Measurements from ENCODE around the gene KLRK1. TPM values are rescaled to one million over a fixed set of nuclear protein-coding genes. Genes with fewer than 3 reads are reported as not detected.
A peak's percentile ranks its signal among the peaks of the same experiment; 100 is the strongest.

The KLRK1 gene
- polyA plus RNA-seq, 4 donors = 3.3 to 5.9 (median 3.4) TPM; not detected in 1

DNA sequence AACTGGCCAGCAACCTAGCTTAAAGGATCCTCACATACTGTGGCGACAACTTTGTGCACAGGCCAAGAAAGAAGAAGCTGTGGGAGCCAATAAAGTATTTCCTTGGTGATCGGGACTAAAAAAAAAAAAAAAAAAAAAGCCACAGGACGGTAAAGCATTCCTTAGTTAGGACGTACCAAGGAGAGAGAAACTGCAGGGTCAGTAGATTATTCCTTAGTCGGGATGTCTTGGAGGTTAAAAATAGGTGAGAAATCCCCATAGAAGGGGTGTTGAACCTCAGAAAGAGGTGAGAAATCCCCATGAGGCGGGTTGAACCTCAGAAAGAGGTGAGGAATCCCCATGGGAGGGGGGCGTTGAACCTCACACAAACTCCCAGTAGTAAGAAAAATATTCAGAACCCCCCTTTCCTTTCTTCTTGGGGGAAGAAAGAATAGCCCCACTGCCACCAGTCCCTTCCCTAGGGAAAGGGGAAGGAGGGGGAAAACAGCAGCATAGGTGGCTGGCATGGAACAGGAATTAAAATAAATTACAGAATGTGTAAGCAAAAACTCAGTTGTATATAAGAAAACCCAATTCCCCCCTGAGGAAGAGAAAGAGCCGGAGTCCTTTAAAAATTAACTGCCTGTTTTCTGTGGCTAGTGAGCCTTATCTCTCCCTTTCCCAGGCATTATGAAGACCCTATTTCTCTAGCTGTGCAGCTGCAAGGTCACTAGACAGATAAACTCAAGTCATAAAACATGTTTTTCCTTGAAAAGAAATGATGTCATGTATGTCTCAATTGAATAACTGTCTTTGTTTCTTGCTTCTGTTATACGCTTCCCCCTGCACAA is 26.8 kb downstream of the KLRK1 start:
- peak overlapping the region in 1 of 3 donors; percentile 53 for H3K4me3 ChIP-seq (ENCODE audit: low read depth in 1 of 3, low read length in 3 of 3)

DNA sequence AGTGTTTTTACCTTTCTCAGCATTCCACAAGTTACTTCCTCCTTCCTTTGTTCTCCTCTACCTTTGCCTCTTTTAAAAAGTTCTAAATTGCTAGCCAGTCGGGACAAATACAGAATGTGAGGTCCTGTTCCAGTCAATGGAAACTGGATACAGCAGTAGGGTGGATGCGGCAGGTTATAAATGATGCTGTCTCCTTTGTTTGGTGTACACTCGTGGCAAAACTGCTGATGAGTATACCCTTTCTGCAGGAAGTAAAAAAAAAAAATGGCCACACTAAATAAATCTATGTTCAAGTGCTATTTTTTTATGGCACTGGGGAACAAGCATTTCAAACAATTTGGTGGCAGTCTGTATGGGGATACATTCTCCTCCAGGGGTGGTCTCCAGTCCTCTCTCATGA is 27.5 kb downstream of the KLRK1 start:
- Histone ChIP-seq H3K4me3 (ENCODE audit: low read depth in 1 of 3, low read length in 3 of 3) (no peak overlapping the region), H3K4me1 (ENCODE audit: control insufficient read depth in 3 of 3, insufficient read depth in 2 of 3, low read depth in 1 of 3, low read length in 2 of 3) (peaks cover 0 to 36% (median 2%) of the 10 kb centered on the region in 3 donors), H3K9me3 (ENCODE audit: control insufficient read depth in 2 of 2, insufficient read depth in 1 of 2, low read depth in 1 of 2, low read length in 1 of 2) (peaks cover 0 to 5% of the 10 kb centered on the region in 2 donors), H3K36me3 (ENCODE audit: control insufficient read depth in 3 of 3, insufficient read depth in 2 of 3, low read depth in 1 of 3, low read length in 3 of 3) (no peaks in the 10 kb centered on the region), H3K27me3 (ENCODE audit: control insufficient read depth in 3 of 3, insufficient read depth in 3 of 3, low read length in 3 of 3) (no peaks in the 10 kb centered on the region), H3K27ac (ENCODE audit: low read depth in 1 of 3, low read length in 2 of 3) (peak overlapping the region in 2 of 3 donors; percentile 32 to 69)
- WGBS, 3 donors = 25 to 45% (median 40%) methylated on average over 3 of the region's 3 CpGs
- FAIRE-seq = no peak
- peak in 1 of 2 donors; percentile 35 for DNase-seq

More for the DNA sequence above, 26.8 kb downstream of the KLRK1 start:
- peaks cover 0 to 1% (median 0%) of the 10 kb centered on the region in 3 donors for H3K36me3 ChIP-seq (ENCODE audit: control insufficient read depth in 3 of 3, insufficient read depth in 2 of 3, low read depth in 1 of 3, low read length in 3 of 3)
- peaks cover 0 to 4% of the 10 kb centered on the region in 2 donors for H3K9me3 ChIP-seq (ENCODE audit: control insufficient read depth in 2 of 2, insufficient read depth in 1 of 2, low read depth in 1 of 2, low read length in 1 of 2)
- peak overlapping the region in 2 of 3 donors; percentile 69 to 95 for H3K27ac ChIP-seq (ENCODE audit: low read depth in 1 of 3, low read length in 2 of 3)
- WGBS, 3 donors = 20 to 39% (median 25%) methylated on average over 9 of the region's 9 CpGs
- peaks cover 0 to 36% (median 2%) of the 10 kb centered on the region in 3 donors for H3K4me1 ChIP-seq (ENCODE audit: control insufficient read depth in 3 of 3, insufficient read depth in 2 of 3, low read depth in 1 of 3, low read length in 2 of 3)
- H3K27me3 ChIP-seq (ENCODE audit: control insufficient read depth in 3 of 3, insufficient read depth in 3 of 3, low read length in 3 of 3) = no peaks in the 10 kb centered on the region
- FAIRE-seq (no peak), DNase-seq (peak; percentile 23 to 54)

GRCh38 chr12:10361622-10362021 is 28.2 kb downstream of the KLRK1 start:
- H3K27ac ChIP-seq (ENCODE audit: low read depth in 1 of 3, low read length in 2 of 3) = peak overlapping the region in 1 of 3 donors; percentile 24
- FAIRE-seq (no peak), DNase-seq (peak in 1 of 2 donors; percentile 25)
- H3K4me1 ChIP-seq (ENCODE audit: control insufficient read depth in 3 of 3, insufficient read depth in 2 of 3, low read depth in 1 of 3, low read length in 2 of 3) = peaks cover 0 to 30% (median 2%) of the 10 kb centered on the region in 3 donors
- H3K4me3 ChIP-seq (ENCODE audit: low read depth in 1 of 3, low read length in 3 of 3) = no peak overlapping the region
- peaks cover 0 to 5% of the 10 kb centered on the region in 2 donors for H3K9me3 ChIP-seq (ENCODE audit: control insufficient read depth in 2 of 2, insufficient read depth in 1 of 2, low read depth in 1 of 2, low read length in 1 of 2)
- no peaks in the 10 kb centered on the region for H3K36me3 ChIP-seq (ENCODE audit: control insufficient read depth in 3 of 3, insufficient read depth in 2 of 3, low read depth in 1 of 3, low read length in 3 of 3)
- H3K27me3 ChIP-seq (ENCODE audit: control insufficient read depth in 3 of 3, insufficient read depth in 3 of 3, low read length in 3 of 3) = no peaks in the 10 kb centered on the region
- 75 to 82% (median 78%) methylated on average over 4 of the region's 4 CpGs for WGBS, 3 donors

DNA sequence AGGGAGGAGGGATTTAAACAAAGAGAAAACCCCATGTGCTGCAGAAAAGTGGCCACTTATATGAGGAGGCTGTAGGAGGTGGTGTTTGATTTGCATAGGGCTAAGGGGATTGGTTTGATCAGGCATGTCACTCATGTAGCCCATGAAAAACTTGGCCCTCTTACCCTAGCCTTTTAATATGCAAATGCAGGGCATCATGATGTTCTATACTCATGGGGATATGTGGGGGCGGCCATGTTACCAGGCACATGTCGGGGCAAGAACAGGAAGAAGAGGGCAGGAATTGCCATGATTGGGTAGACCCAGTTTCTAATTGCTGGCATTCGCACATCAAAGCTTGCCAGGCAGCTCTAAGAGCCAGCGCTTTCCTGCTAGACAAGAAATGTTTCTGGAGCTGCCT is 28.8 kb downstream of the KLRK1 start:
- DNase-seq (no peak), FAIRE-seq (no peak)
- Histone ChIP-seq H3K9me3 (ENCODE audit: control insufficient read depth in 2 of 2, insufficient read depth in 1 of 2, low read depth in 1 of 2, low read length in 1 of 2) (peaks cover 0 to 5% of the 10 kb centered on the region in 2 donors), H3K27me3 (ENCODE audit: control insufficient read depth in 3 of 3, insufficient read depth in 3 of 3, low read length in 3 of 3) (no peaks in the 10 kb centered on the region), H3K4me1 (ENCODE audit: control insufficient read depth in 3 of 3, insufficient read depth in 2 of 3, low read depth in 1 of 3, low read length in 2 of 3) (peaks cover 0 to 25% (median under 1%) of the 10 kb centered on the region in 3 donors), H3K4me3 (ENCODE audit: low read depth in 1 of 3, low read length in 3 of 3) (no peak overlapping the region), H3K36me3 (ENCODE audit: control insufficient read depth in 3 of 3, insufficient read depth in 2 of 3, low read depth in 1 of 3, low read length in 3 of 3) (no peaks in the 10 kb centered on the region), H3K27ac (ENCODE audit: low read depth in 1 of 3, low read length in 2 of 3) (no peak overlapping the region)
- WGBS, 3 donors = 91 to 95% (median 93%) methylated on average over 4 of the region's 4 CpGs

DNA sequence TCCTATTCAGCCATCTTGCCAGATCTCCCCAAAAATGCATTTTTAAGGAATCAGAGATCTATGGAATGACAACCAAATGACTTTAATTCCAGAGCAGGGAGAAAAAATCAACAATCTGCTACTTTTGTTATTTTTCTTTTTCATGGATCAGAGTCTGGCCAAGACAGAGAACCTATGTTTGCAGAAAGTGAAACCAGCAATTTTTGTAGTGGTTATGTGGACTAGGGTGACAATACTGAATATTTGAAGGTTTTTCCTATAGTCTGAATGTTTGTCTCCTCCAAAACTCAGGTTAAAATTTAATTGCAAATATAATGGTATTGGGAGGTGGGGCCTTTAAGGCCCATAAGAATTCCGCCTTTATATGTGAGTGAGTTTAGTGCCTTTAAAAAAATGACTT is 30.9 kb downstream of the KLRK1 start:
- WGBS, 3 donors = 53 to 93% (median 92%) methylated on average over 1 of the region's 1 CpG

DNA sequence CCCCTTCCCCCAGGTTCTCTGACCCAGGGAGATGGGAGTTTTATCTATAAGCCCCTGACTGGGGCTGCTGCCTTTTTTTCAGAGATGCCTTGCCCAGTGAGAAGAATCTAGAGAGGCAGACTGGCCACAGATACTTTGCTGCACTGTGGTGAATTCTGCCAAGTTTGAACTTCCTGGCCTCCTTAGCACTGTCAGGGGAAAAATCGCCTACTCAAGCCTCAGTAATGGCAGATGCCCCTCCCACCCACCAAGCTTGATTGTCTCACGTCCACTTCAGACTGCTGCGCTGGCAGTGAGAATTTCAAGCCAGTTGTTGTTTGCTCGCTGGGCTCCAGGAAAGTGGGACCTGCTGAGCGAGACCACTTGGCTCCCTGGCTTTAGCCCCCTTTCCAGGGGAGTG is 31.7 kb downstream of the KLRK1 start:
- Histone ChIP-seq H3K9me3 (ENCODE audit: control insufficient read depth in 2 of 2, insufficient read depth in 1 of 2, low read depth in 1 of 2, low read length in 1 of 2) (peaks cover 0 to 5% of the 10 kb centered on the region in 2 donors), H3K27me3 (ENCODE audit: control insufficient read depth in 3 of 3, insufficient read depth in 3 of 3, low read length in 3 of 3) (no peaks in the 10 kb centered on the region), H3K27ac (ENCODE audit: low read depth in 1 of 3, low read length in 2 of 3) (no peak overlapping the region), H3K36me3 (ENCODE audit: control insufficient read depth in 3 of 3, insufficient read depth in 2 of 3, low read depth in 1 of 3, low read length in 3 of 3) (no peaks in the 10 kb centered on the region), H3K4me3 (ENCODE audit: low read depth in 1 of 3, low read length in 3 of 3) (no peak overlapping the region), H3K4me1 (ENCODE audit: control insufficient read depth in 3 of 3, insufficient read depth in 2 of 3, low read depth in 1 of 3, low read length in 2 of 3) (peaks cover 0 to 9% (median 0%) of the 10 kb centered on the region in 3 donors)
- DNase-seq (no peak), FAIRE-seq (no peak)
- WGBS, 3 donors = 82 to 85% (median 85%) methylated on average over 5 of the region's 5 CpGs

More for the DNA sequence above, 30.9 kb downstream of the KLRK1 start:
- Histone ChIP-seq H3K36me3 (ENCODE audit: control insufficient read depth in 3 of 3, insufficient read depth in 2 of 3, low read depth in 1 of 3, low read length in 3 of 3) (no peaks in the 10 kb centered on the region), H3K4me1 (ENCODE audit: control insufficient read depth in 3 of 3, insufficient read depth in 2 of 3, low read depth in 1 of 3, low read length in 2 of 3) (peaks cover 0 to 17% (median 0%) of the 10 kb centered on the region in 3 donors), H3K27me3 (ENCODE audit: control insufficient read depth in 3 of 3, insufficient read depth in 3 of 3, low read length in 3 of 3) (no peaks in the 10 kb centered on the region), H3K4me3 (ENCODE audit: low read depth in 1 of 3, low read length in 3 of 3) (no peak overlapping the region), H3K27ac (ENCODE audit: low read depth in 1 of 3, low read length in 2 of 3) (no peak overlapping the region), H3K9me3 (ENCODE audit: control insufficient read depth in 2 of 2, insufficient read depth in 1 of 2, low read depth in 1 of 2, low read length in 1 of 2) (peaks cover 0 to 5% of the 10 kb centered on the region in 2 donors)
- DNase-seq (no peak), FAIRE-seq (no peak)

DNA sequence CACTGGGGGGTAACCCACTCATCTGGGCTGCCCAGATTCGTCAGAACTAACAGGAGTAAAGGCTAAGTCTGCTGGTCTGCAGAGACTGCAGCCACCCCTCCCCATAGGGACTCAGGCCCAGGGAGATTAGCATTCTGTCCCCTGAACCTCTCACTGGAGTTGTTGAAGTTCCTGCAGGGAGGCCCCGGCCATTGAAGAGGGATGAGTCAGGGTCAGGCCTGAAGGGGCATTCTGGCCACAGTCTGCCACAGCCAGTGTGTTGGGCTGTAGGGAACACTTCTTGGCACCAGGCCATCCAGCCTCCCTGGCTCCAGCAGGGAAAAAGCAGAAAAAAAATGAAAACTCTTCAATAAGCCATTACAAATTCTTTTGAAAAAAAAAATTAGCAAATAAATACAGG is 35.3 kb downstream of the KLRK1 start:
- Histone ChIP-seq H3K4me3 (ENCODE audit: low read depth in 1 of 3, low read length in 3 of 3) (no peak overlapping the region), H3K27ac (ENCODE audit: low read depth in 1 of 3, low read length in 2 of 3) (no peak overlapping the region), H3K36me3 (ENCODE audit: control insufficient read depth in 3 of 3, insufficient read depth in 2 of 3, low read depth in 1 of 3, low read length in 3 of 3) (no peaks in the 10 kb centered on the region), H3K4me1 (ENCODE audit: control insufficient read depth in 3 of 3, insufficient read depth in 2 of 3, low read depth in 1 of 3, low read length in 2 of 3) (no peaks in the 10 kb centered on the region), H3K27me3 (ENCODE audit: control insufficient read depth in 3 of 3, insufficient read depth in 3 of 3, low read length in 3 of 3) (no peaks in the 10 kb centered on the region), H3K9me3 (ENCODE audit: control insufficient read depth in 2 of 2, insufficient read depth in 1 of 2, low read depth in 1 of 2, low read length in 1 of 2) (peaks cover 0 to 8% of the 10 kb centered on the region in 2 donors)
- WGBS, 3 donors = 60 to 72% (median 66%) methylated on average over 2 of the region's 2 CpGs
- no peak for FAIRE-seq
- peak in 1 of 2 donors; percentile 6 for DNase-seq

DNA sequence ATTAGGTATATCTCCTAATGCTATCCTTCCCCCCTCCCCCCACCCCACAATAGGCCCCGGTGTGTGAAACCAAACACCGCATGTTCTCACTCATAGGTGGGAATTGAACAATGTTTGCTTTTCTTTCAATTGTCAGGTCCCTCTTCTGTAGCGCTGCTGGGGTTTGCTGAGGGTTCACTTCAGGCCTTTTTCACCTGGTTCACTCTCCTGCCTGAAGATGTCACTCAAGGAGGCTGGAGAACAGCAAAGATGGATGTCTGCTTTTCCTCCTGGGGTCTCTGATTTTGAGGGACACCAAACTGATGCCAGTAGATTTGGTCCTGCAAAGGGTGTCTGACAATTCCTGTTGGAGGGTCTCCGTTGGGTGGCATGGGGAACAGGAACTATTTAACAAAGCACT is 35.8 kb downstream of the KLRK1 start:
- no peak for DNase-seq
- H3K27ac ChIP-seq (ENCODE audit: low read depth in 1 of 3, low read length in 2 of 3) = no peak overlapping the region
- H3K4me3 ChIP-seq (ENCODE audit: low read depth in 1 of 3, low read length in 3 of 3) = no peak overlapping the region
- WGBS, 3 donors = 71 to 77% (median 74%) methylated on average over 4 of the region's 4 CpGs
- FAIRE-seq = no peak
- no peaks in the 10 kb centered on the region for H3K36me3 ChIP-seq (ENCODE audit: control insufficient read depth in 3 of 3, insufficient read depth in 2 of 3, low read depth in 1 of 3, low read length in 3 of 3)
- no peaks in the 10 kb centered on the region for H3K4me1 ChIP-seq (ENCODE audit: control insufficient read depth in 3 of 3, insufficient read depth in 2 of 3, low read depth in 1 of 3, low read length in 2 of 3)
- H3K27me3 ChIP-seq (ENCODE audit: control insufficient read depth in 3 of 3, insufficient read depth in 3 of 3, low read length in 3 of 3) = no peaks in the 10 kb centered on the region
- peaks cover 0 to 8% of the 10 kb centered on the region in 2 donors for H3K9me3 ChIP-seq (ENCODE audit: control insufficient read depth in 2 of 2, insufficient read depth in 1 of 2, low read depth in 1 of 2, low read length in 1 of 2)

All from small intestine (tissue), 7 donors.